Renal cortical epithelial cell (primary cell): ENCODE results near the gene LUC7L3. TPM values are rescaled to one million over a fixed set of nuclear protein-coding genes. Genes with fewer than 3 reads are reported as not detected.
"Not testable (repeated sequence)": the region's sequence is repeated elsewhere in the genome, so short reads cannot be mapped to it uniquely, and the experiment has no call there.

Experiments
- DNase-seq: peaks from one replicate; pipeline ENCODE4 v3.0.0-alpha.2; 2011; ENCODE audit warnings: low read depth
- total RNA-seq: library from RNA; depleted of rRNA; stranded (reverse); fragments of >200 nt; gene quantifications from 2 replicates; pipeline ENCODE4 v1.2.3, GENCODE V29; 2014

The LUC7L3 gene
- total RNA-seq, 1 donor from 2014 or later = 41.9 TPM

DNA sequence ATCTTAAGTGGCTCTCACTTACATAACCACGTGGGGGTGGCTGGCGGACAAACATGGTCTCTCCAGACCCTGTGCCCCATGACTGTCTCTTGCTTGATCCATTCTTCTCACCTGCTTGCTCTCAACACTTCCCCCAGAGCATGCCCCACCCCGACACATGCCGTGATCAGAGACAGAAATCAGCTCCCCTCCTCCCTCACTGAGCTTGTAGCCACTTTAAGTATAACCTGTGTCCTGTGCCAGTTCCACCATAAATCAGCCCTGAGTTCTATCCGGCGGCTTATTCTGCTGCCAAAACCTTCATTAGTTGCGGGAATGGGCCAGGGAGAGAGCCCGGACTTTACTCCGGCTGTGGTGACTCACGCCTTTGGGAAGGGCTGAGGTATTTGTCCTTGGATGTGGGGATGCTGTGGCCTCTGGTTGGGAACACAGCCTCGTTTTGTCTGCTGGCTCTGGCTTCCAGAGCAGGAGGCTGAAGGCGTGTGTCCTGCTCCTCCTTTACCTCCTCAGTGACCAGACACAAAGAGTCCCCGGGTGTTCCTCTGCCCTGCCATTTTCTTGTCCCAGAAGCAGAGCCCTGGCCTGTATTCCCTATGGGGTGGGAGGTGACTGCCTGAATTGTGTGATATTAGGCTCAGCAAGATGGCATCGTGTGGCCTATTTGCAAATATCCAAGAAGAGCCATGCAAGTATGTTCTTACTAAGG, 32.8 kb upstream of the LUC7L3 start:
- DNase-seq = peak; percentile 92

DNA sequence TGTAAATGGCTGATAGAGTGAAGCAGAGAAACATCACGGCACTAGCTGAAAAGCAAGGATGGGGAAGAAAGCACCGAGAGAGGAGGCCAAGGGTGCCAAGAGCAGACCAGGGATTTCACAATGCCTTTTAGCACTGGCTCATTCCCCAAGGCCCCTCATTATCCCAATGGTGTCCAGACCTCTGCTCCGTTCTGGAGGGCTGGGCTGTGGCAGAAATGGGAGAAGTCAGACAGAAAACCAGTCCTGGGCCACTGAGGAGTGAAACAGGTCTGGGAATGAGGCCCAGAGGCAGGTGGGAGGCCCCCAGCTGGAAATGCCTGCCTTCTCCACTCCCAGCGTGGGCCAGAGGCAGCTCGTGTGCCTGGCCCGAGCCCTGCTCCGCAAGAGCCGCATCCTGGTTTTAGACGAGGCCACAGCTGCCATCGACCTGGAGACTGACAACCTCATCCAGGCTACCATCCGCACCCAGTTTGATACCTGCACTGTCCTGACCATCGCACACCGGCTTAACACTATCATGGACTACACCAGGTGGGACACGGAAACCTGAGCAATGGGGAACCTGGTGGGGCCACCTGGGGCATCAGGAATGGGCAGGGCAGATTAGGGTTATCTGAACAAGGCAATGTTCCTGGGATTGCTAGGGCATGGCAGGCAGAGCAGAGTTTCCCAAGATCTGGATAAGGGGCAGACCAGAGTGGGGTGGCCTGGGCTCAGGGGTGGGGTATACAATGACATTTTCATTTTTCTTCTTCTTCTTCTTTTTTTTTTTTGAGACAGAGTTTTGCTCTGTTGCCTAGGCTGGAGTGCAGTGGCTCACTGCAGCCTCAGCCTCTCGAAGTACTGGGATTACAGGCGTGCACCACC, 32.0 kb upstream of the LUC7L3 start:
- no peak for DNase-seq

DNA sequence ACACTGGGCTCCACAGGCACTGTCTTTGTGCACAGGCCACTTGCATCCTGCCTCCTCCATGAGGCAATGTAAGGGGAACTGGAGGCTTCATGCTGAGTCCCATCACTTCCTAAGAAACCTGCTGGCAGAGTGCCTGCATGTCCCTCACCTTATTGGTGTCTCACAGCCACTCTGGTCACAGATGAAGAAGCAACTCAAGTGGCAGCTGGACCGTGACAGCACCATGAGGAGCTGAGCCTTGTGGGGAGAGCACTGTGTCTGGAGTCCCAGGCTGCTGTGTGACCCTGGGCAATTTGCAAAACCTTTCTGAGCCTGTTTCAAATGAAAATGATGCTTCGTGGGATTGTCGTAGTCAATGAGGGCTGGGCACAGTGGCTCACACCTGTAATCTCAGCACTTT, 31.2 kb upstream of the LUC7L3 start:
- no peak for DNase-seq

DNA sequence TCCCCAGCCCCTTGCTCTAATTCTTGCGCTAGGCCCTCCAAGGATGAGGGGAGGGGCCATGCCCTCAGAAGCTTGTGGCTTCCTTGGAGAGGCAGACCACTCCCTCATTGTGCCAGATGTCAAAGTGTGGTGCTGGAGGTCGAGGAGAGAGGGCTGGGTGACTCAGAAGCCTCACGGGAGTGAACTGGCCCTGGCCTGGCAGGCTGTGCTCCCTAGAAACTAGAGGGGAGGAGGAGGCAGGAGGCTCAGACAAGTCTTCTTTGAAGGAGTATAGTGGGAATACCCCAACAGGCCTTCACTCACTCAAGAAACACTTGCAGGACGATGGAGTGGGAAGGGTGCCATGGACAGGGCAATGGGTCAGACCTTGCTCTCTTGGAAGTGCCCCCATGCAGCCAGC, 30.2 kb upstream of the LUC7L3 start:
- peak; percentile 83 for DNase-seq

DNA sequence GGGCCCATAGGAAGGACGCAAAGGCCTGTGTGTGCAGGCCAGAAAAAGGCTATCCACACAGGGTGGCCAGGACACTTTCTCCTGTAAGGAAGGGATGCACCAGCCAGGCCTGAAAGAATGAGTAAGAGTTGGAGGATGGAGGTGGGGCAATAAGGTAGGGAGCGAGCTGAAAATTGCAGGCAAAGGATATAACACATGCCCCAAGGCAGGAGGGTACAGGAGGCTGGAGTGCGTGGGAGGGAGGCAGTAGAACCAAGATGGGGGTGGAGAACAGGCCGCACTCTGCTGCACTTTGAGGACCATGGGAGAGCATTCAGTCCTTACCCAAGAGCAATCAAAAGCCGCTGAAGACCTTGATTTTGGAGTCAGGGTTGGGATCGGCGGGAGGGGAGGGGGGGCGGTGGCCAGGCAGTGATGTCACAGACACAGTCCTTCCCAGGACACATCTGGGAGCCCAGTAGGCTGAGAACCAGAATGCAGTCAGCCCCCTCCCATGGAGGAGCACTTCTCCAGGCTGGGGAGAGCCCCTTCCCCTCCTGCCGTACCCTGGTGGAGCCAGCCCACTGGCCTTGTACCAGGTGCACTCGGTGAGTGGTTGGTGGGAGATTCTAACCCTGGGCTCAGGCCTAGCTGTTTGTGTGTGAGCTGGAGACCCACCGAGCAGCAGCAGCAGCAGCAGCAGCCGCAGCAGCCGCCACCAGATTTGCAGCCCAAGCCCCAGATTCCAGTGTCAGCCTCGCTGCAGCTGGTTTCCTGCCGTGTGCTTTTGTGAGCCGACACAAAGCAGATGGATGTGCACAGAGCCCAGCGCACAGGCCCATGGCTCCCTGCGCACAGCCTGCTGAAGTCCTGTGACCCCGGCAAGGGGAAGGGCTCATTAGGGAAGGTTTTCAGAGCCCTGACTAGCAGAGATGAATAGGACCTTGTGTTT, 29.2 kb upstream of the LUC7L3 start:
- peak; percentile 53 for DNase-seq

DNA sequence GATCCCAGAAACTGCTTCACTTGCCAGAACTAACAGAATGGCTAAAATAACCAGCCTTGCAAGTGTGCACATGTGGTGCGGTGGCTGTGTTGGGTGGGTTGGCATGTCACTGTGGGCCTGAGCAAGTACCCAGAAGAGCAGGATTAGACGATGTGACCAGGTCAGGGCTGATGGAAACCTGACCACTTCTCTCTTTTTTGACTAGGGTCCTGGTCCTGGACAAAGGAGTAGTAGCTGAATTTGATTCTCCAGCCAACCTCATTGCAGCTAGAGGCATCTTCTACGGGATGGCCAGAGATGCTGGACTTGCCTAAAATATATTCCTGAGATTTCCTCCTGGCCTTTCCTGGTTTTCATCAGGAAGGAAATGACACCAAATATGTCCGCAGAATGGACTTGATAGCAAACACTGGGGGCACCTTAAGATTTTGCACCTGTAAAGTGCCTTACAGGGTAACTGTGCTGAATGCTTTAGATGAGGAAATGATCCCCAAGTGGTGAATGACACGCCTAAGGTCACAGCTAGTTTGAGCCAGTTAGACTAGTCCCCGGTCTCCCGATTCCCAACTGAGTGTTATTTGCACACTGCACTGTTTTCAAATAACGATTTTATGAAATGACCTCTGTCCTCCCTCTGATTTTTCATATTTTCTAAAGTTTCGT, 28.4 kb upstream of the LUC7L3 start:
- DNase-seq = no peak

DNA sequence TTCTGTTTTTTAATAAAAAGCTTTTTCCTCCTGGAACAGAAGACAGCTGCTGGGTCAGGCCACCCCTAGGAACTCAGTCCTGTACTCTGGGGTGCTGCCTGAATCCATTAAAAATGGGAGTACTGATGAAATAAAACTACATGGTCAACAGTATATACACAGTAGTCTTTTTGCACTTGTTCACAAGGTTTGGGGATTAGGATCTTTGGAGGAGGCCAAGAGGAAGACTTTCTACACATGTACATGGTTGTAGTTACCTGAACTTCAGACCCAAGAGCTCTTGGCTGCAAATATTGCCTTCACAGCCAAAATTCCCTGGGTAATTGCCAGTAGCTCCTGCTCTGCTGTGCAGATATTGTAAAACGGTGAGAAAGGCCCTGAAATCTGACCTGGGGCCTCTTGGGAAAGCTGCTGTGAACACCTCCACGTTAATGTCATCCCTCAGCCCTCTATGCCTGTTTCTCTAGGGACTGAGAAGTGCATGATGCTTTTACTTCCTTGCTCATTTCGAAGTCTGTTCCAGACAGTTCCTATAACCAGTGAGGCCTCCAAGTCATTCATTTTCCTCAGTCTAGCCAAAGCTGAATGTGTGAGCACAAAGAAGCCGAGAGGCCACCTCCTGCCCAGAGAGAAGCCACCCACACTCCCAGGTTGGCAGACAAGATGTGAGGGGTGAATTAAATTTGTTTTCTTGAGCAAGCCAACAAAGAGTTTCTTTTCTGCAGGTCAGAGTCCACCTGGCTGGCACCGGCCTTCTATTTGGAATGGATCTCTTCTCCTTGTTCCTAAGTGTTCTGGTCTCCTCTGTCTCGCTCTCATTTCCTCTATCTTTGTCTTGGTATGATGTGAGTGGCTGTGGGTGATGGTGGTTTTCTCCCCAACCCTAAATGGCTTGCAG, 27.6 kb upstream of the LUC7L3 start:
- DNase-seq = no peak

DNA sequence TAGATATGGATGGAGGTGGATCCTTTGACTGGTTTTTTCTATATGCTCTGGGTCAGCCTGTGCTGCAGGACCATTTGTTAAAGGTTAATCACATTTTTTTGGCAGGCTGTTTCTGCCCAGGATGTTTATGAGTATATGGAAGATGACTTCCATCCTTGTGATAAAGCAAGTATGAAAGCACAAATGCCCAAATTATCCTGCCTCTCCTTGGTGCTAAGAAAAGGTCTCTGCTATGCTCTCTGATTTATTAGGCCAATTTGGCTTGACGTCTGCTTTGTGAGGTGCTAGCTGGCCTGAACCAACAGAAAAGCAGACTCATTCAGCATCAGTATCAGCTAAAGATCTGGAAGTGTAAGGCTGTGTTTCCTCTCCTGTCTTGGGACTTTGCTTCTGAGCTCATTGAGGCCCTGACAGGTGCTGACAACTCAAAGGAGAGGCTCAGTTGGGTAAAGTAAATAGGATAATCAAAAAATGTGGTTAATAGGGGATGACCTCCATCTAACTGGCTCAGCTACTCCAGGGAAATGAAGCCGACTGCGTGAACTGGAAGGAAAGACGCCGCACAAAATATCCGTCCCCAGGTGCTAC, 26.9 kb upstream of the LUC7L3 start:
- DNase-seq = no peak

DNA sequence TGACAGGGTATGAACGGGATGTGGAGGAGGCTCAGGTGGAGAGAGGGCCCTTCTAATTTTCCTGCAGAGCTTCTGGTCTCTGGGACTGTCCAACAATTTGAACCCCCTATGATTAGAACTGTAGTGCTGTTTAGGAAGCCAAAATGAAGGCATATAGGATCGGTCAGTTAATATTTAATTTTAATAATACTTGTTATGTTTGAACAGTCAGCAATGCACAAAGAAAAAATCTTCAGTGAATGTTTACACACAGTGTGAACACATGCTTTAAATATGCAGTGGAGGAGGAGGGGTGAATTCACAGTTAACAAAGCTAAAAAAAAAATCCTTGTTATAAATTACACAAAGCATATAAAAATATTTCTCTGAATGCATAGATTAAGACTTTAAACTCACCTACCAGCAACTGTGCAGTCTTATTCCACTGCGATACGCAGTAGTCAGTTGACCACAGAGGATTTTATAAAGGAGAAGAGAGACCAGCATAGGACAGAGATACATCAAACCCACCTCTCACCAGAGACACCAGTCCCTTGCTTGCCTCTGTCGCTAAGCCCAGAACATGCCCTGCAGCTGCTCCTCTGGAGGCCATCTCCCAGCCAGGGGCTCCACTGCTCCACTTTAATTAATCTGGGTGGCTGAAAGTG, 26.2 kb upstream of the LUC7L3 start:
- peak; percentile 85 for DNase-seq

DNA sequence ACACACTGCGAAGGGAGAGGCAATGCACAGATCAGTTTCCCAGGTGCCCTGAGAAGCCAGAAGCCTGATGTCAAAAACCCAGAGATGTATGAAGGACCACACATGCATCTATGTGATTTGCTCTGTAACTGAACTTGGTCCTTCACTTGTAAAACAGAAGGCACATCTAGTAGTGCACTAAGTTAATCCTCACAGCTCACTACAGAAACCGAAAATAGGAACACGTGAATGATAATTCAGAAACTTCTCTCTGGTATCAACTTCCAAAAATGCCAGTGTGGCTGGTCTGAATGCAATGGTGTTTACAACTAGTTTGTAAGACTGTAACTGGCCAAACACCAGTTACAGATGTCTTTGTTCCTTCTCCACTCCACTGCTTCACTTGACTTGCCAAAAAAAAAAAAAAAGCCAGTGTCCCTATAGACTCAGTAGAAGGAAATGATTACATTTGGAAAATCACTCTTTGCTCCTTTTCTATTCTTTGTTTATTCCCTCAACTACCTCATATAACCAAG, 23.0 kb upstream of the LUC7L3 start:
- DNase-seq = no peak

DNA sequence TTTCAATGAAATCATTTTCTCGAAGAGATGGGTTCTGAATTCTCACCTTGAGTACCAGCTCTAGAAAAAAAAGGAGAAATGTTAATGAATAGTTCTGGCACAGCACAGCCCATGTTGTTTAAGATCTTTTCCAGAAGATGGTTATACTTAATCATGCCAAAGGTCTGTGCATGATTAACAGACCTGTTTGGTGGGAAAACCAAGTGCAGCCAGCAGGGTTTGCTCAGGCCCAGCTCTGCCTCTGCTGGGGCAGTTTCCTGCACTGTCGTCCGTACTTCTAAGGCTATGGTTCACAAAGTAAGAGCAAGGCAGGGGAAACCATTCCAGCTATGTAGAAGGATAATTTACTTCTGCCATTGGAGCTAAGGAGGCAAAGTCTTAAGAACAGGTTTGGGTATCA, 22.3 kb upstream of the LUC7L3 start:
- peak; percentile 69 for DNase-seq

DNA sequence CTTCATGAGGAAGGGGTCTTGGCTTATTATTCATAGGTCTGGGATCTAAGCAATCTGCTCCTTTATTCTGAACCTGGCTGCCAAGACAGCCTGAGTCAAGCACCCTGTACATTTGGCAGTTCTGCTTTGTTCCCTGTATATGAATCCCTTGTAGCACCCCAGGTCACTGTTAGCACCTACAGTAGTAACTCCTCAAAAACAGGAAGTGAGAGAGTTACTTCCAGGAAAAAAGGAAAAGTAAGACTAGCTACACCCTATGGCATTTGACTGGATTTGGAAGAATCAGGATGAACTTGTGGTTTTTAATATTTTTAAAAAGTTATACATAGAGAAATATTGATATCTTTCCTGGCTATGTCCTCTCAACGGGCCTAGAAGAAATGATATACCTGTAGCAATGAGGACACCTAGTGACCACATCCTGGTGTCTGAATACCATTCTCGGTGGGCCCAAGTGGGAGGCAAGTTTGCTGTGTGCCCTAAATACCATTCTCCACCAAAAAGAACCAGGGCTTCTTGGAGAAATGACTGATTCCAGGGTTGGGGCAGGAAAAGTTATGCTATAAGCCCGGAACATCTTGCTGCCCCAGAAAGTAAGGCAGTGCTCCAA, 21.6 kb upstream of the LUC7L3 start:
- peak; percentile 16 for DNase-seq

DNA sequence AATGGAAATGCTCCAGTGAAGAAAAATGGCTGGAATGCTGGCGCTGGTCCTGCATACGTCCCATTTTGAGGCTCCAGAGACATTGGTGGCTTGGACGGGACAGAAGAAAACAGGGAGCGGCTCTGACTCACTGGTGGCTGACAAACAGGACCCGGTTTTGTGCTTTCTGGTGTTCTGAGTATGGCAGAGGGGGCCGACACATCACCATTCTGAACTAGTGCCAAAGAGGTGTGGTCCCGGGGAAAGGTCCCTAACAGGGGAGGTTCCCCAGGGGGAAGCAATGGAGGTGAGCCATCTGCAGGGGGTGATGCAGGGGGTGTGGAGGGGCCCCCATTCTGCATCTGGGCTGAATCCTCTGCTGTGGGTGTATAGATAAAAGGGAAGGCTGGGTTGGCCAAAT, 20.0 kb upstream of the LUC7L3 start:
- peak; percentile 33 for DNase-seq

DNA sequence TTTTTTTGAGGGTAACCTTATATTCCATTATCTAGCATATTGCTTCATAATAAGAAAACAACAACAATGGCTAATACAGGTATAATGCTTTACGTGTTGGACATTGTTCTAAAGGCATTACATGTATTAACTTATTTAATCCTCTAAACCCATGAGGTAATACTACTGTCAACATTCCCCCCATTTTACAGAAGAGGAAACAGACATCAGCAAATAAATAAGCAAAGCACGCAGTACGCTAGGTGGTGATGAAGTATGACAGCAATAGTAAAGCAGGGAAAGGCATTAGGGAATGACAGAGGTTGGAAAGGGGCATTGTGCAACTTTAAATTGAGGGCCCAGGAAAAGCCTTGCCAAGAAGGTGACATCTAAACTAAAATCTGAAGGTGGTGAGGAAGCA, 16.2 kb upstream of the LUC7L3 start:
- no peak for DNase-seq

DNA sequence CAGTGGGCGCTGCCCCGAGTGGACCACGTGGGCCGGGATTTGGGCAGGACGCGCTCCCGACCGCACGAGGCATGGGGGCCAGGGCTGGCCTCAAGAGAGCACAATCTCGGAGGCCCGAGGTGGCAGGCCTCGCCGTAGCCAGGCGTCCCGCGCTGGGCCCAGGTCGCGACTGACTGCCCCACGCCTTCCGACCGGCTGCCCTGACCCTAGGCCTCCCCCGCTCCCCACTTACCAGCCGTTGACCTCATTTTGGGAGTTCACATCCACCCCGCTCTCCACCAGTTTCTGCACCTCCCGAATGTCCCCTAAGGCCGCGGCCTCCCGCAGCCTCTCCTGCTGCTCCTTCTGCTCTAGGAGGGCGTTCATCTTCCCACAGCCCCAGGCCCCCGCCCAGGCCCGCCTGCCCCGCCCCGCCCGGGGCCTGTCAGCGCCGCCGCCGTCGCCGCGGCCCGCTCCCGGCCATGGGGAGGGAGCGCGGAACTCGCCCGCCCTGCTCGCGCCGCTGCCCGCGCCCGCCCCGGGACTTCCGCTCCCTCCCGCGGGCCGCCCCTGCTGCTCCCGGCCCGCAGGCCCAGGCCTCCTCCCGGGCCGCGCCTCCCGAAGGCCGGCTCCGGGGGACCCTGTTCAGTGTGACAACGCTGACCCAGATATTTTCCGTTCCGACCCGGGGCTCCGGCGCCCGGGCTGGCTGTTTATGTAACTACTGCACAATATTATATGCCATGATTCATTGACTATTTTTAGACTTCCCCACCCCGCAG, 11.9 kb upstream of the LUC7L3 start, which contains the start of gene ANKRD40:
Gene ANKRD40, minus strand, starts transcription at position 626 of the 761 bp plus-strand sequence. Its CDS starts 260 bp downstream, at position 366.
- DNase-seq = peak; percentile 80

DNA sequence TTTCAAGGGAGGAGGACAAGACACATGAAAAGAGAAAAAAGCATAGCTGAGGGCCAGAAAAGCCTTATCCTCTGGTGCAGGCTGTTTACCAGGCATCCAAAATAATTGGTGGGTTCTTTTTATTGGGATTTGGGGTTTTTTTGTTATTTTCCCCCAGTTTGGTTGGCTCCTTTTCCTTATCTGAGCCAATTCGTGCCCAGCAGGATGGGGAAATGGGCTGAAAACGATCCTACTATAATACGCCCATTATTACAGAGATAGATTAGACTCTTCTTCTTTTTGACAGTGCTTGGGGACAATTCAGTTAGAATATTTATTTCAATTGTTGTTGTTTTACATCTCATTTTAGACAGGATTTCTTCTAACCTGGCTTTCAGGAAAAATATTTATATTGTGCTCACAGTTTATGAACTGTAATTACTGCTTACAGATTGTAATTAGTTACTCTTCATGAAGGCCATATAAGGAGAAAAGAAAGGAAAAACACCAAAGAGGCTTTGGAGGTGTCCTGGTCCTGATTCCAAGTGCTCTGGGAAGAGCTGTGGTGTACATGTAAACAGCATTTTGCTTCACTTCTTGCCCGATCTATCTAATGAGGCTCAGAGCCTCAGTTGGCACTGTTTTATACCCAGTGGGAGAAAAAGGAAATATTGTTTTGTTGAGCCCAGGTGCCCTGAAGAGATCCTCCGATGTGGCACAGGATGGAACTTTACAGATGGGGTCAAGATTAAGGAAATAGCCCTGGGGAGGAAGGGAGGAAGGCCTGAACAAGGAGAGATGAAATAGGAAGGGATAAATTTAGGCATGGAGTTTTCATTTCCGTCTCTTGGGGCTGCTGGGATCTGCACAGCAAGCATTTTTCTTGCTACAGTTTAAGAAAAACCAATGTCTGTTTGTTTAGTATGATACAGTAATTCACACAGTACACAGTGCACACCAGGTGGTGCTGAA, 11.1 kb upstream of the LUC7L3 start:
- peak; percentile 14 for DNase-seq

DNA sequence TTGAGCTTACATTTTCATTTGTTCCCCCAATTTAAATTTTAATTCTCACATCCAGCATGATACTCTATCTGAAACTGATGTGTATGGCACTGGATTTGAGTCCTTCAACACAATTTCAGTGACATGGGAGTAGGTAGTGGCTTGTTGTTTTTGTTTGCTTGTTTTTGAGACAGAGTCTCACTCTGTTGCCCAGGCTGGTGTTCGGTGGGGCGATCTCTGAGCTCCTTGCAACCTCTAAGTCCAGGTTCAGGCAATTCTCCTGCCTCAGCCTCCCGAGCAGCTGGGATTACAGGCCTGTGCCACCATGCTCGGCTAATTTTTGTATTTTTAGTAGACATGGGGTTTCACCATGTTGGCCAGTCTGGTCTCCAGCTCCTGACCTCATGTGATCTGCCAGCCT, 10.3 kb upstream of the LUC7L3 start:
- not testable (repeated sequence) for DNase-seq
